Common myeloid progenitor, CD34-positive (primary cell): ENCODE measurements around the gene SLC7A7.

Experiments used
- CTCF ChIA-PET: fragments of 350-600 bp; sonication (Branson Sonifier 250); formaldehyde crosslinking; loops from one replicate; lab custom pipeline; 2021; ENCODE audit warnings: antibody characterized with exemption; lab: Charles Lee
- POLR2A ChIA-PET: fragments of 350-600 bp; sonication (Branson Sonifier 250); formaldehyde crosslinking; loops from one replicate; lab custom pipeline; 2021; ENCODE audit warnings: antibody characterized with exemption; lab: Charles Lee
- DNase-seq, 3 donors: peaks; one replicate each; pipeline versions ENCODE4 v3.0.0 to v3.0.0-alpha.2; 2013
- H3K27ac ChIP-seq, 2 experiments: 1 replicate in 1 of 2; 2 replicates in 1 of 2; pipeline ENCODE4 v1.7.0; 2013; ENCODE audit warnings: inconsistent platforms in 2 of 2, low read length in 2 of 2, mild to moderate bottlenecking in 2 of 2, low read depth in 1 of 2, moderate library complexity in 1 of 2; ENCODE audit not compliant: severe bottlenecking in 2 of 2, insufficient read depth in 1 of 2, poor library complexity in 1 of 2
- H3K27me3 ChIP-seq, 5 experiments: replicated peaks in 2 of 5; 1 replicate in 3 of 5; 2 replicates in 2 of 5; pipeline versions ENCODE4 v1.6.1 to v1.7.0; 2013; ENCODE audit warnings: low read length in 4 of 5, mild to moderate bottlenecking in 2 of 5, moderate library complexity in 2 of 5, inconsistent platforms in 1 of 5; ENCODE audit not compliant: insufficient read depth in 5 of 5, control insufficient read depth in 4 of 5
- H3K36me3 ChIP-seq, 4 experiments: 1 replicate in 2 of 4; 2 replicates in 2 of 4; pipeline versions ENCODE4 v1.6.1 to v1.7.0; 2013; ENCODE audit warnings: low read length in 3 of 4, control low read depth in 1 of 4, mild to moderate bottlenecking in 1 of 4; ENCODE audit not compliant: control insufficient read depth in 4 of 4, insufficient read depth in 4 of 4
- H3K4me1 ChIP-seq, 4 experiments: 1 replicate in 3 of 4; 2 replicates in 1 of 4; pipeline versions ENCODE4 v1.6.1 to v1.7.1; 2013; ENCODE audit warnings: low read length in 3 of 4, mild to moderate bottlenecking in 3 of 4, control low read depth in 1 of 4, inconsistent platforms in 1 of 4, moderate library complexity in 1 of 4; ENCODE audit not compliant: control insufficient read depth in 4 of 4, insufficient read depth in 4 of 4; ENCODE audit errors: control extremely low read depth in 1 of 4
- H3K4me3 ChIP-seq, 7 experiments: 1 replicate in 4 of 7; 2 replicates in 3 of 7; pipeline versions ENCODE4 v1.5.1 to v1.7.0; 2013; ENCODE audit warnings: mild to moderate bottlenecking in 7 of 7, low read length in 6 of 7, moderate library complexity in 6 of 7, inconsistent platforms in 2 of 7, low read depth in 2 of 7, control low read depth in 1 of 7; ENCODE audit not compliant: insufficient read depth in 4 of 7, control insufficient read depth in 1 of 7; ENCODE audit errors: extremely low read depth in 1 of 7
- H3K9me3 ChIP-seq, 5 experiments: 1 replicate in 4 of 5; 2 replicates in 1 of 5; pipeline versions ENCODE4 v1.6.1 to v1.7.1; 2013; ENCODE audit warnings: low read length in 4 of 5, mild to moderate bottlenecking in 2 of 5, inconsistent platforms in 1 of 5, low read depth in 1 of 5, moderate library complexity in 1 of 5; ENCODE audit not compliant: control insufficient read depth in 4 of 5, insufficient read depth in 2 of 5; ENCODE audit errors: control extremely low read depth in 1 of 5
- WGBS: methylation state at CpG from one replicate; pipeline ENCODE4 v1.1.5; 2013; ENCODE audit not compliant: insufficient coverage; 5-methylcytosine and 5-hydroxymethylcytosine counted together

SLC7A7 gene

DNA sequence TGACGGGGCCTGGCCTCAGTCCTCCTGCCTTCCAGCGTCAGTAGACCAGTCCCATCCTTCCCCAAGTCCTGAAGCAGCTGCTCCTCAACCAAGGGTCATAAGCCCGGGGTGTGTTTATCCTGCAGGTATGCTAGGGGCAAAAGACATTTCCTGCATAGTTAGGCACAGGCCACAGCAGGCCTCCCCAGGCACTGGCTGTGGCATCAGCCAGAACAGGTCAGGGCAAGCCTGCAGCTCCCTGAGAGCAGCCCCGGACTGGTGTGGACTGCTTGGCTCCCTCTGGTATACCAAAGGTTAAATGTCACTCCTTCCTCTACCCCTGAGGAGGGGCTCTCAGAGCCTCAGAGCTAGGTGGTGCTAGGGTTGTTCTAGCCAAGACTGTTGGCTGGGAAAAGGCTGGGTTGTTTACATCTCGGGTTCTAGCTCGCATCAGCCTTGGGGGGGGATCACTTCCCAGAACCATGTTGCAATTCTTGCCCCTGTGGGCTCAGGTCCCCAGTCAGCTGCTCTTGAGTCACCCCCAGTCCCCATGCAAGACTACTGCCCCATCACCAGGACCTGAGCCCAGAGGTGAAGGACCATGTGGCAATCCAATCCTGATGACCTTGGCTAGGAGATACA, 24.0 kb upstream of the SLC7A7 start:
- ChIA-PET CTCF (interaction anchor here (0.7 to 24.0 kb wide), 7 partner anchors 9 to 283 kb away, joined by 3 to 707 read pairs (median 3); partner anchors contain the start of gene MRPL52), POLR2A (interaction anchor here (1.0 to 3.7 kb wide), 3 partner anchors 9 to 17 kb away, joined by 3 to 16 read pairs (median 6); no protein-coding TSS in a partner anchor)
- 93% methylated on average over 4 of the region's 6 CpGs for WGBS
- no peak for DNase-seq
- peaks cover under 1 to 10% (median 6%) of the 10 kb centered on the region in 4 experiments for H3K36me3 ChIP-seq
- H3K4me1 ChIP-seq, result peaks cover 0 to 37% (median 29%) of the 10 kb centered on the region in 4 experiments
- H3K27me3 ChIP-seq, result peaks cover 0 to 51% (median 11%) of the 10 kb centered on the region in 5 experiments
- no peaks in the 10 kb centered on the region for H3K9me3 ChIP-seq
- no peak overlapping the region for H3K27ac ChIP-seq
- no peak overlapping the region for H3K4me3 ChIP-seq

- ChIA-PET POLR2A (interaction anchor here (0.7 to 3.7 kb wide), 5 partner anchors 9 to 58 kb away, joined by 3 to 16 read pairs (median 3); no protein-coding TSS in a partner anchor), CTCF (interaction anchor here (0.7 to 24.0 kb wide), 6 partner anchors 8 to 283 kb away, joined by 3 to 707 read pairs (median 4); partner anchors contain the start of gene MRPL52)
- Histone ChIP-seq H3K27me3 (peaks cover 0 to 51% (median 11%) of the 10 kb centered on the region in 5 experiments), H3K9me3 (no peaks in the 10 kb centered on the region), H3K4me1 (peaks cover 0 to 37% (median 29%) of the 10 kb centered on the region in 4 experiments), H3K4me3 (peak overlapping the region in 2 of 7 experiments; percentile 23 to 25), H3K36me3 (peaks cover 4 to 16% (median 13%) of the 10 kb centered on the region in 4 experiments), H3K27ac (no peak overlapping the region)
- DNase-seq, result peak in 1 of 3 donors; percentile 26
- WGBS, result 60% methylated on average over 1 of the region's 6 CpGs
Observed at GRCh38 chr14:22838631-22839041, 23.4 kb upstream of the SLC7A7 start.

GRCh38 chr14:22837750-22838538, 22.7 kb upstream of the SLC7A7 start:
- Histone ChIP-seq H3K4me3 (peak overlapping the region in 2 of 7 experiments; percentile 72 to 78), H3K27me3 (peaks cover 0 to 48% (median 11%) of the 10 kb centered on the region in 5 experiments), H3K4me1 (peaks cover 0 to 37% (median 29%) of the 10 kb centered on the region in 4 experiments), H3K27ac (no peak overlapping the region), H3K36me3 (peaks cover 6 to 21% (median 16%) of the 10 kb centered on the region in 4 experiments), H3K9me3 (no peaks in the 10 kb centered on the region)
- no peak for DNase-seq
- 93% methylated on average over 11 of the region's 25 CpGs for WGBS
- POLR2A ChIA-PET, result interaction anchor here (0.7 to 3.7 kb wide), 5 partner anchors 10 to 58 kb away, joined by 3 to 16 read pairs (median 3); no protein-coding TSS in a partner anchor
- CTCF ChIA-PET, result interaction anchor here (1.1 to 24.0 kb wide), 6 partner anchors 8 to 36 kb away, joined by 3 to 707 read pairs (median 5); partner anchors contain the start of gene MRPL52

- ChIA-PET POLR2A (interaction anchor here (1.7 to 3.7 kb wide), 2 partner anchors 11 to 13 kb away, joined by 6 to 16 read pairs; no protein-coding TSS in a partner anchor), CTCF (interaction anchor here (1.1 to 24.0 kb wide), 4 partner anchors 13 to 37 kb away, joined by 3 to 707 read pairs (median 38); no protein-coding TSS in a partner anchor)
- H3K27me3 ChIP-seq, result peaks cover 0 to 46% (median 7%) of the 10 kb centered on the region in 5 experiments
- H3K27ac ChIP-seq, result no peak overlapping the region
- no peaks in the 10 kb centered on the region for H3K9me3 ChIP-seq
- peaks cover 0 to 37% (median 29%) of the 10 kb centered on the region in 4 experiments for H3K4me1 ChIP-seq
- peak in 2 of 3 donors; percentile 38 to 57 for DNase-seq
- peak overlapping the region; percentile 3 to 78 (median 62) for H3K4me3 ChIP-seq
- H3K36me3 ChIP-seq, result peaks cover 6 to 21% (median 16%) of the 10 kb centered on the region in 4 experiments
- 4% methylated on average over 30 of the region's 57 CpGs for WGBS
Observed at GRCh38 chr14:22837114-22837749, 22.0 kb upstream of the SLC7A7 start.

GRCh38 chr14:22836301-22837113, 21.3 kb upstream of the SLC7A7 start, which contains the start of gene MMP14:
MMP14 (plus strand) TSS chr14:22836585; CDS start chr14:22836818, 233 bp downstream.
- Histone ChIP-seq H3K9me3 (no peaks in the 10 kb centered on the region), H3K36me3 (peaks cover 6 to 21% (median 16%) of the 10 kb centered on the region in 4 experiments), H3K27ac (no peak within 1 kb of the TSS), H3K4me3 (peak within 1 kb of the TSS; percentile 3 to 78 (median 62)), H3K4me1 (peaks cover 0 to 37% (median 29%) of the 10 kb centered on the region in 4 experiments), H3K27me3 (peaks cover 0 to 39% (median 7%) of the 10 kb centered on the region in 5 experiments)
- CTCF ChIA-PET, result interaction anchor here (1.3 to 24.0 kb wide), 3 partner anchors 12 to 38 kb away, joined by 4 to 707 read pairs (median 72); no protein-coding TSS in a partner anchor
- under 1% methylated on average over 38 of the region's 46 CpGs for WGBS
- DNase-seq, result peak in 1 of 3 donors; percentile 23
- POLR2A ChIA-PET, result interaction anchor here (3.7 kb wide), 1 partner anchor 11 kb away, joined by 16 read pairs; no protein-coding TSS in a partner anchor
